ENCODE results near the gene SEMA3C.

DNA sequence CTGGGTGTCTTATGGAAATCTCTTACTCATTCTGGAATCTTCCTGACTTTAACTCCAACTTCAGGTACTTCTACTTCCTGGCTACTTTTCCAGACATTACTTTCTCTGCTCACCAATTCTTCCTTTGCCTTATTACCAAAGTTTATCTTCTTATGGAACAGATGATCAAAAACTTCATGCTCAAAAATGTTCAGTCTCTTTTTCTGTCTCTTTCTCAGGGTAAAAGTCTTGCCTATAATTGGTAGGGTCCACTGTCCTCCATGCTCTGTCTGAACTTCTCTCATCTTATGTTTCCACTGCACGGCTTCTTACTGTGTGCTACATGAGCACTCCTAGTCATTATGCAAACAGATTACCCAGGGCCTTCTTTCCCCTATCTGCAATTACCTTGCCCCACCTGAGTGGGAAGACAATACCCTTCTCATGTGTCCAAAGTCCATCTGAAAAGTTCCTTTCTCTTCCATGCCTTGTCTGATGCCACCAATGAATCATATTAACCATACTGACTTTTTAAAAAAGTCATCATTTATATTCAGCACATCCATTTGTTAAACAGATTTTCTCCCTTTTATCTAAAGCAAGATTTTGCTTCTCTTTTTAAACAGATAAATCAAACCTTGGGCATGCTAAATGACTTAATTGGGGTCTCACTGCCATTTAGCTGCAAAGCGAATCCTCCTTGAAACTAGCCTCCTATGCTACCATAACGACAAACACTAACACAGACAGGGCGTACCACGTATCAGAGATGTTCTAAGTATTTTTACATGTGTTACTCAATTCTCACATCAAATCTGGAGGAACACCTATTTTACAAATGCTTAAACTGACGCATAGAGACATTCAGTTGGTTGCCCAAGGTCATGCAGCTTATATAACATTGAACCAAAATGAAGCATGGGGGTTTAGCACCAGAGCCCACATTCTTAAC, 48.8 kb downstream of the SEMA3C start:
- TF ChIP-seq, protein P1, sequence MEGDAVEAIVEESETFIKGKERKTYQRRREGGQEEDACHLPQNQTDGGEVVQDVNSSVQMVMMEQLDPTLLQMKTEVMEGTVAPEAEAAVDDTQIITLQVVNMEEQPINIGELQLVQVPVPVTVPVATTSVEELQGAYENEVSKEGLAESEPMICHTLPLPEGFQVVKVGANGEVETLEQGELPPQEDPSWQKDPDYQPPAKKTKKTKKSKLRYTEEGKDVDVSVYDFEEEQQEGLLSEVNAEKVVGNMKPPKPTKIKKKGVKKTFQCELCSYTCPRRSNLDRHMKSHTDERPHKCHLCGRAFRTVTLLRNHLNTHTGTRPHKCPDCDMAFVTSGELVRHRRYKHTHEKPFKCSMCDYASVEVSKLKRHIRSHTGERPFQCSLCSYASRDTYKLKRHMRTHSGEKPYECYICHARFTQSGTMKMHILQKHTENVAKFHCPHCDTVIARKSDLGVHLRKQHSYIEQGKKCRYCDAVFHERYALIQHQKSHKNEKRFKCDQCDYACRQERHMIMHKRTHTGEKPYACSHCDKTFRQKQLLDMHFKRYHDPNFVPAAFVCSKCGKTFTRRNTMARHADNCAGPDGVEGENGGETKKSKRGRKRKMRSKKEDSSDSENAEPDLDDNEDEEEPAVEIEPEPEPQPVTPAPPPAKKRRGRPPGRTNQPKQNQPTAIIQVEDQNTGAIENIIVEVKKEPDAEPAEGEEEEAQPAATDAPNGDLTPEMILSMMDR (IDR thresholded peaks at IDR 0.05): no peak
- TF ChIP-seq POLR2AphosphoS5 (IDR thresholded peaks at IDR 0.05) (no peak), POLR2A (IDR thresholded peaks at IDR 0.05) (no peak)

Measured in sigmoid colon (tissue), 4 donors.